ENCODE results near the gene FTO. TPM values are rescaled to one million over a fixed set of nuclear protein-coding genes. Genes with fewer than 3 reads are reported as not detected.

The FTO gene
- total and polyA plus RNA-seq, 2 of the 8 experiments (the other 6 are each of a cell fraction or from before 2014, with no cell fraction given), result 34.5 to 59.8 TPM

- 85 to 100% methylated on average over 1 to 6 of the region's 7 CpGs for WGBS, 2 experiments (ENCODE audit: extremely low coverage in 1 of 2, insufficient coverage in 1 of 2, insufficient read length in 1 of 2, insufficient replicate concordance in 2 of 2, low coverage in 1 of 2, low lambda C conversion rate in 2 of 2, missing lambda C conversion rate in 1 of 2)
- no peaks in the 10 kb centered on the region for H3K23me2 ChIP-seq (ENCODE audit: low read depth, low read length)
- POLR2A ChIA-PET (ENCODE audit: partially characterized antibody), result no interaction called here
Observed at GRCh38 chr16:53822936-53823529, 119.1 kb downstream of the FTO start.

More at GRCh38 chr16:53822936-53823529, 119.1 kb downstream of the FTO start:
- Histone ChIP-seq H2AFZ (ENCODE audit: low read length) (no peak overlapping the region), H3K4me1 (replicated peaks in 1 of 4; ENCODE audit: control insufficient read depth in 3 of 4, insufficient read depth in 4 of 4, low read length in 3 of 4) (no peaks in the 10 kb centered on the region), H2AK5ac (ENCODE audit: low read depth, low read length) (no peak overlapping the region), H2BK120ac (replicated peaks; ENCODE audit: low read depth, low read length) (no peak overlapping the region), H4K20me1 (replicated peaks in 1 of 2; ENCODE audit: control insufficient read depth in 1 of 2, insufficient read depth in 2 of 2, low read length in 2 of 2) (no peaks in the 10 kb centered on the region), H3K4me2 (ENCODE audit: insufficient read depth in 1 of 2, low read depth in 2 of 2, low read length in 2 of 2) (no peak overlapping the region), H3K79me1 (ENCODE audit: low read depth, low read length) (no peaks in the 10 kb centered on the region), H3K36me3 (ENCODE audit: control insufficient read depth in 2 of 4, insufficient read depth in 4 of 4, low read length in 3 of 4) (peaks cover 0 to 2% (median 0%) of the 10 kb centered on the region in 4 experiments; a peak in 2 of 8 replicates), H3K14ac (ENCODE audit: insufficient read length) (no peak overlapping the region), H3K9me3 (ENCODE audit: insufficient read depth in 2 of 2, low read depth in 1 of 2, low read length in 1 of 2) (no peaks in the 10 kb centered on the region), H3K4ac (replicated peaks; ENCODE audit: insufficient read length, low read depth, low read length) (no peak overlapping the region), H3K23ac (ENCODE audit: insufficient read length) (no peak overlapping the region), H3K27ac (ENCODE audit: low read depth, low read length) (no peak overlapping the region), H2BK12ac (ENCODE audit: low read depth, low read length) (no peak overlapping the region), H3K56ac (replicated peaks; ENCODE audit: insufficient read length, low read depth, low read length) (no peak overlapping the region), H3K27me3 (replicated peaks in 1 of 4; ENCODE audit: control insufficient read depth in 3 of 4, extremely low read depth in 1 of 4, insufficient read depth in 3 of 4, low read length in 3 of 4) (no peaks in the 10 kb centered on the region), H2BK5ac (ENCODE audit: low read depth, low read length) (no peak overlapping the region), H2BK20ac (ENCODE audit: low read length) (no peak overlapping the region), H3K18ac (ENCODE audit: extremely low read depth, low read length) (no peak overlapping the region), H3K9ac (replicated peaks in 1 of 4; ENCODE audit: extremely low read depth in 1 of 4, low read depth in 3 of 4, low read length in 3 of 4) (no peak overlapping the region), H4K91ac (replicated peaks; ENCODE audit: insufficient read length, low read length) (no peak overlapping the region), H4K8ac (ENCODE audit: extremely low read depth, insufficient read depth, low read length) (no peak overlapping the region), H4K5ac (ENCODE audit: insufficient read length, low read depth, low read length) (no peak overlapping the region), H3K79me2 (ENCODE audit: control insufficient read depth in 1 of 2, insufficient read depth in 2 of 2, low read length in 2 of 2) (no peaks in the 10 kb centered on the region), H3K4me3 (ENCODE audit: extremely low read depth in 1 of 4, insufficient read depth in 2 of 4, low read depth in 3 of 4, low read length in 4 of 4) (no peak overlapping the region), H2BK15ac (ENCODE audit: low read length) (no peak overlapping the region)
- FAIRE-seq (no peak), DNase-seq (ENCODE audit: low read depth in 1 of 2, low spot score in 2 of 2) (no peak)
- TF ChIP-seq CTBP2 (IDR thresholded peaks at IDR 0.05; ENCODE audit: borderline replicate concordance, insufficient read depth, insufficient read length, low read length), result no peak
- no peak for TF ChIP-seq SP1 (IDR thresholded peaks at IDR 0.05; ENCODE audit: low read depth, low read length)
- TF ChIP-seq SP2 (IDR thresholded peaks at IDR 0.05; ENCODE audit: low read length), result no peak
- no peak for TF ChIP-seq HDAC6 (IDR thresholded peaks at IDR 0.05; ENCODE audit: low read depth, low read length)
- CTCF ChIA-PET (ENCODE audit: partially characterized antibody), result interaction anchor here (0.6 to 1.5 kb wide), 4 partner anchors 16 to 336 kb away, joined by 3 to 4 read pairs (median 3); no protein-coding TSS in a partner anchor

All from H1 (cell line).